HG03469 (cell line): Measurements from ENCODE around the gene TUBGCP6.
"Not testable (repeated sequence)": the region's sequence is repeated elsewhere in the genome, so short reads cannot be mapped to it uniquely, and the experiment has no call there.

Source experiments
- ATAC-seq: cut with Tn5 transposase; IDR thresholded peaks from one replicate; pipeline ENCODE4 v1.9.1; 2021; ENCODE audit warnings: mild to moderate bottlenecking, moderate library complexity, moderate number of reproducible peaks; ENCODE audit not compliant: unreplicated experiment

Gene TUBGCP6

DNA sequence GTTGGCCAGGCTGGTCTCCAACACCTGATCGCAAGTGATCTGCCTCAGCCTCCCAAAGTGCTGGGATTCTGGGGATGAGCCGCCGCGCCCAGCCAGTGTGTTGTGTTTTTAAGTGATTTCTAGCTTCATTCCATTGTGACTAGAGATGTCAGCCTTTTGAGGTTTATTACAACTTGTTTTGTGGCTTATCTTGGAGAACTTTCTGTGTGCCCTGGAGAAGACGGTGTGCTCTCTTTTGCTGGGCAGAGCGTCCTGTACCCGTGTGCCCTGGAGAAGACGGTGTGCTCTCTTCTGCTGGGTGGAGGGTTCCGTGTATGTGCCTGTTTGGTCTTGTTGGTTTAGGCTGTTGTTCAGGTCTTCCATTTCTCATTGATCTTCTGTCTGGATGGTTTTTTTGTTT lies 31.6 kb downstream of the TUBGCP6 start:
- ATAC-seq = no peak

DNA sequence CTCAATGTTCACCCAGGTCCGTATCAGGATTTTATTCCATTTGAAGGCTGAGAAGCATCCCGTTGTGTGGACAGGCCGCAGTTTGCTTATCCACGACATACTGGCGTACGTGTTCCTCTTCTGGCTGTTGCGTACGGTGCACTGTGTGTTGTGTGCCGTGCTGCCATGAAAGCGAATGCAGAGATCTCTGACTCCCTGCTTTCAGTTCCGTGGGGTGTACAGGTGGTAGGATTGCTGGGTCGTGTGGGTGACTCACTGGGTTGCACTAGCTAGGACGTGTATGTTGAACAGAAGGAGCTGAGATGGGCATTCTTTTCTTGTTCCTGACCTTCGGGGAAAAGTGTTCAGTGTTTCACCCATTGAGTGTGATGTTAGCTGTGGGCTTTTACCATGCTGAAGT lies 33.7 kb downstream of the TUBGCP6 start:
- ATAC-seq = no peak

DNA sequence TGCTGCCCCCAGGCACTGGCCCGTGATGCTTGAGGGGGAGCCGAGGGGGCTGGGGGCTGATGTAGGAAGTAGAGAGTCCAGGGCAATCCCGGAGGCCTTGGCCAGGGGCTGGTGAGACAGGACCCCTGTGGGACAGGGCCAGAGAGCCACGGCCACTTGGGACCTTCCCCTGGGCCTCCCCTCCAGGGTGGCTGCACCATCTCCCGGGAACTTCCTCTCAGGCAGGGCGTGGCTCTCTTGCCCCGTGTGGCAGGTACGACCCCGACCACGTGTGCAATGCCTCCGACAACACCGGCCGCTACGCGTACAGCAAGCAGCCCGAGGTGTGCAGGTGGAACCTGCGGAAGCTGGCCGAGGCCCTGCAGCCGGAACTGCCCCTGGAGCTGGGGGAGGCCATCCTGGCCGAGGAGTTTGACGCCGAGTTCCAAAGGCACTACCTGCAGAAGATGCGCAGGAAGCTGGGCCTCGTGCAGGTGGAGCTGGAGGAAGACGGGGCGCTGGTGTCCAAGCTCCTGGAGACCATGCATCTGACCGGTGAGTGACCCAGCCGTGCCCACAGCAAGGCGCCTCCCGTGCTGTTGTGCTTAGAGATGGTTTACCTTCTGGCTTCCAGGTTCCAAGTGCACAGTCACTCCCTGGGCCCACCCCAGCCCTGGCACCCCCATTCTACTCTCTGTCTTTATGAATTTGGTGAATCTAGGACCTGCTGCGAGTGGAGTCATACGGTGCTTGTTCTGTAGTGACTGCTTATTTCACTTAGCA lies 34.3 kb downstream of the TUBGCP6 start:
- ATAC-seq = no peak

DNA sequence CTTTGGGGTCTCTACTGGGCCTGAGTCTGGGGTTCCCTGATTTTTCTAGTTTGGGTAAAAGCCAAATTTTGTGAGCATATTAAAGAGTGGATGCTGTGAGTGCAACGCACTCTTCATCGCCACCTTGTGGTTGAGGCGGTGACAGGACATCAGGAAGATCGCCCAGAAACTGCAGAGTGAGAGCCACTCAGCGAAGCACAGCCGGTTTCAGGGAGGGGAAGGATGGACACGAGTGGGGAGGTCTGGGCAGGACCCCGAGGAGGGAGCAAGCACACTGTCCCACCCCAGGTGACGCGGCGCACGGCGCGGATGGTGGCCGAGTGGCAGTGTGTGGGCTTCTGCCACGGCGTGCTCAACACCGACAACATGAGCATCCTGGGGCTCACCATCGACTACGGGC lies 34.9 kb downstream of the TUBGCP6 start:
- no peak for ATAC-seq

DNA sequence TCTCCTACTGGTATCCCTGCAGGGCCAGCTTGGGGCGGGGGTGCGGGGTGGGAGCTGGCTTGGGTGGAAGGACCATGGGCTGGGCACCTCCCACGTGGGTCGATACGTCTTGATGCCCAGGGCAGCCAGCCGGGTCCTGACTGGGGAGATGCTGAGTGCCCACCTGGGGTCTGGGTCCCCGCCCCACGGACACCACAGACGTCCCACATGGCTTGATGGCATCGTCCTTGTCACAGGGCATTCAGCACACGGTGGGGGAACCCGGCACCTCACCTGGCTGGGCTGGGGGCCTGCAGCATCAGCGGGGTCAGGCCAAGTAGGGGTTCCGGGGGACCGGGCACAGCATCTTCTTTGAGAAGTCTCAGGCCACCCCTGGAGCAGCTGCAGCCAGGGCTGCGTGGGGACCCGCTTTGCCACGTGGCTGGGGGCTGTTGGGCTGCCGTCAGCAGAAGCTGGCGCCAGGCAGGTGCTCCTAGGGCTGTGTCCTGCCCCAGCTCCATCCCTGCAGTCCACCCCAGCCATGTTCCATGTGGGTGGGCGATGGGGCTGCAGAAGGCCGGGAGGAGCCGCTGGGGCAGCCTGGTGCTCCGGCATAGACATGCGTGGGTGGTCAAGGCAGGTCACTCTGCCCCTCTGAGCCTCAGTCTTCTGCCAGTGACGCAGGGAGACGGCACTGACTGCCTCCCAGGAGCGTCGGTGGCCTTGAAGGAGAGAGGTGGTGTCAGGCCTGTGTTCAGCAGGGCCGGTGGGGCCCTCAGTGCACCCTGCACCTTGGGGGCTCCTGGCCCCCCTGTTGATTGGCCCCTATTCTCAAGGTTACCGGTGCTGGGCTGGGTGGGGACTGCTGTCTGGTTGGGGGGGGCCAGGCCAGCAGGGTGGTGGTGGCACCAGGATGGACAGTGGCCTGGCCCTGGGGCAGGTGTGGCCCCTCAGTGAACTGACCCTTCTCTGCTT lies 35.6 kb downstream of the TUBGCP6 start:
- no peak for ATAC-seq

DNA sequence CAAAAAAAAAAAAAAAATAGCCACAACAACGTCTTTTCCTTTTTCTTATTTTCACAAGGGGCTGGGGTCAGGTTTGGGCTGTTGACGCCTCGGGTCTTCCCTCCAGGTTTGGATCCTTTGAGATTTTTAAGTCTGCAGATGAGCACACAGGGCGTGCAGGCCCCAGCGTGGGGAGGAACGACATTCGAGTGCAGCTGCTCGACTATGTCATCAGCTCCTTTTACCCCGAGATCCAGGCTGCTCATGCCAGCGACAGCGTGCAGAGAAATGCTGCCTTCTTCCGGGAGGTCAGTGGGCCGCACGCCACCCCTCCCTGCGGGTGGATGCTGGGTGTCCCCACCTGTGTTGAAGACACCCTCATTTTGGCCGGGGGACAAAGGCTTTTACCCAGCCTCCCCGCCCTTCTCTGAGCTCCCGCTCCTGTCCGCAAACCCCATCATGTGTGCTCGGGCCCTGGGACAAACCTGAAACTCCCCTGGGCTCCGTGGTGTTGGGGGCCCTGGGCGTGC lies 36.3 kb downstream of the TUBGCP6 start:
- ATAC-seq = no peak

DNA sequence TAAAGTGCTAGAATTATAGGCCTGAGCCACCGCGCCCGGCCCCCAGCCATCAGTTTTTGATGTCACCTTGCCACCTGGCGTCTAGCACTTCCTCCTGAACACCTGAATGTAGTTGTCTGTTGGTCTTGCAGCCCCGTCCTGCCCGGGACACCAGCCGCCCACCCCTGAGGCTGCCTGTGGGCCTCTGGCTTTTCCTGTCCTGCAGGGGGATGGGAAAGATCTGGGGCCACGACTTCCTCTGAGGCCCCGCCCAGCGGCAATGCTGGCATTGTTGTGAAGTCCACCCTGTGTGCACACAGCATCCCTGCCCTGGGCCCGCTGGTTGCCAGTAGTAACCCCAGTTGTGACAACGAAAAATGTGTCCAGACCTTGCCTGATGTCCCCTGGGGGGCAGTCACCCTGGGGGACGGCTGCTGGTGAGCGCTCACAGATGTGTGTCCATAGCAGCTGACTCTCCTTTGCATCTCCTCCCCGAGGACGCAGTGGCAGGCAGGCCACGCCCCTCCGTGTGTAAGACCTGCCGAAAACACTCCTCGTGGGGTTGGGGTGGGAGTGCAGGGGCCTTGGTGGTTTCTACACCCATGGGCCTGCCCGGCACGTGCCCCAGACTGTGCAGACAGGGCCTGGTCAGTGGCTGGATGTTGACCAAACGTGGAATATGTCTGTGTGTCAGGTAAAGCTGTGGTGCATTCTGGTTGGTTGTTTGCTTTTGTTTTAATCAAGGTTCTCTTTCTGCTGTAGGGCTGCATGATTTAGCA lies 37.3 kb downstream of the TUBGCP6 start:
- no peak for ATAC-seq

DNA sequence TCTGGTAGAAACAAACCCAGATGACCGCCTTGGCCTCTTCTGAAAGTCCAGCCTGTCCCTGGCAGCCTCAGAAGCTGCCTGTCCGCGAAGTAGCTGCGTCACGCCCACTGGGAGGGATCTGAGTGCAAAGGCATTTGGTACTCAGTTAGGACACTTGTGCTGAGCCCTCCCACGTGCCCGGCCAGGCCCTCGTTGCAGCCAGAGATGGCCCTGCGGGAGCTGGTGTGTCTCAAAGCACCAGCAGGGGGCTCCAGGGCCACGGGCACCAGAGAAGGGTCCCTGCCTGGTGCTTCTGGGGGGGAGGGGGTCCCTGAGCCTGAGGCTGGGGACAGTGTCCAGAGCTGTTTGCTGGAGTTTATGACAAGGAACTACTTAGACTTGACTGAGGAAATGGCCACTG lies 38.2 kb downstream of the TUBGCP6 start:
- no peak for ATAC-seq

DNA sequence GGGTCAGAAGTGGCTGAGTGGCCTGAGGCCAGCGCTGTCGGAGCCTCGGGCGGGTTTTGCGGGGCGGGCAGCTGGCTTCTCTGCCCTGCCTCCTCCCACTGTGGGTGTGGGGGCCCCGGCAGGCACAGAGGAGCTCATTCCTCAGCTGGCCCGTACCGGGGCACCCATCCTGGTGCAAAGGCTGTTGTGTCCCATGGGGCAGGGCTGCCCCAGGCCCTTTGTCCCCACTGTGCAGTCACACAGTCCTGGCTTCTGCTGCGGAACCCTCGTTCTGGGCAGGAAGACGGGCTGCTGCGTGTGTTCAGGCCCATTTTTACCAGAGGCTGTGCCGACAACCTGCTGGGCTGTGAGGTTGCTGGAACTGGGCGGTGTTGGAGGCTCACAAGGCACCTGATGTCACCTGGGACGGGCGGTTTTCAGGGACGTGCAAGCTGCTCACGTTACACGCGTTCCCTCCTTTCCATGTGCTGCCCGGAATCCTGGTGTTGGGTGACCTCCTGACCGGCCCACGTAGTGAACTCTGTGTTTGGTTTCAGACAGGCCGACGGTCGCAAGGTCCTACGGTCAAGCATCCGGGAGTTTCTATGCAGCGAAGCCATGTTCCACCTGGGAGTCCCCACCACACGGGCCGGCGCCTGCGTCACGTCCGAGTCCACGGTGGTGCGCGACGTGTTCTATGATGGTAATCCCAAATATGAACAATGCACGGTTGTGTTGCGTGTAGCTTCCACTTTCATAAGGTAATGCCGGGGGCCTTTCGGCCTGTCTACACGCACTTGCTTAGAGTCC lies 38.8 kb downstream of the TUBGCP6 start:
- no peak for ATAC-seq

DNA sequence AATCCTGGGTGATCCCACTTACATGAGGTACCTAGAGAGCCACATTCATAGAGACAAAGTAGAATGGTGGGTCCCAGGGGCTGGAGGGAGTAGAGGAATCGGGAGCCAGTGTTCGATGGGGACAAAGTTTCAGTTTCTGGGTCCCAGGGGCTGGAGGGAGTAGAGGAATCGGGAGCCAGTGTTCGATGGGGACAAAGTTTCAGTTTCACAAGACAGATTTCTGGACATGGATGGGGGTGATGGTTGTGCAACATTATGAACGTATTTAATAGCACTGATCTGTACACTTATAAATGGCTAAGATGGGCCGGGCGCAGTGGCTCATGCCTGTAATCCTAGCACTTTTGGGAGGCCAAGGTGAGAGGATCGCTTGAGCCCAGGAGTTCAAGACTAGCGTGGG lies 39.8 kb downstream of the TUBGCP6 start:
- ATAC-seq = not testable (repeated sequence)

DNA sequence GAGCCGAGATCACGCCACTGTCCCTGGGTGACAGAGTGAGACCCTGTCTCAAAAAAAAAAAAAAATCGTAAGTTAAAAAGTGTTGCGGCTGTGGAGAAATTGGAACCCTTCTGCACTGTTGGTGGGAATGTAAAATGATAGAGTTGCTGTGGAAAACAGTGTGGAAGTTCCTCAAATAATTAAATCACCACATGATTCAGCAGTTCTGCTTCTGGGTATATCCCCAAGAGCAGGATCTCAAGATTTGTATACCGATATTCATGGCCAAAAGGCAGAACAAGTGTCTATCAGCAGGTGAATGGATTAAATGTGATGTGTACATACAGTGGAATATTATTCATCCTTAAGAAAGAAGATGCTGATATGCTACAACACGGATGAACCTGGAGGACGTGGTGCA lies 40.3 kb downstream of the TUBGCP6 start:
- no peak for ATAC-seq

DNA sequence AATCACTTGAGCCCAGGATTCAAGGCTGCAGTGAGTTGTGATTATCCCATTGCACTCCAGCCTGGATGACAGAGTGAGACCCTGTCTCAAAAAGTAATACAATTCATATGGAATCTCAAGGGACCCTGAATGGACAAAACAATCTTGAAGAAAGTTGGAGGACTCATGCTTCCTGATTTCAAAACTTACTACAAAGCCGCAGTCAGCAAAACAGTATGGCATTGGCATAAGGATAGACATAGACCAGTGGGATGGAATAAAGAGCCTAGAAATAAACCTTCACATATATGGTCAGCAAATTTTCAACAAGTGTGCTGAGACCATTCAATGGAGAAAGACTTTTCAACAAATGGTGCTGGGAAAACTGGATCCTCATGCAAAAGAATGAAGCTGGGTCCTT lies 41.5 kb downstream of the TUBGCP6 start:
- ATAC-seq = no peak

DNA sequence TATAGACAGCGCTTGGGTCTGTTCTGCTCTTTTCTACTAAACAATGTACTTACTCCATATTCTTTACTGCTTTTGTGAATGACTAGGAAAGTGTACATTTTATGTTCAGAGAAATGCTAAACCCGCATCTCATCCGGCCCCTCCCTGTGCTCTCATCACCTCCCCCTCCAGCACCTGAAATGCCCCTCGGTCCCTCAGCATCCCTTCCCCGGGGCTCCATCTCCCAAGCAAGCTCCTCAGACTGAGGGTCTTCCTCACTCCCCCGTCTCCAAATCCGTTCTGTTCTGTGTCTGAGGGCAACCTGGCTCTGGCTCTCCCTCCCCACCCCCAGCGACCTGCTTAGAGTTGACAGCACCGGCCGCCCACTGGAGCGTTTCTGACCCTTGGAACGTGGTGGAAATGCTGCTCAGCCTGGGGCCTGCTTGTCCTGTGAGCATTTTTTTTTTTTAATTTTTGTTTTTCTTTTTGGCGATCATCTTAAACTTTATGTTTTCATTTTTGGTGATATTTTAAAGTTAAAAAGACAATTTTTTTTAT lies 42.6 kb downstream of the TUBGCP6 start:
- no peak for ATAC-seq

DNA sequence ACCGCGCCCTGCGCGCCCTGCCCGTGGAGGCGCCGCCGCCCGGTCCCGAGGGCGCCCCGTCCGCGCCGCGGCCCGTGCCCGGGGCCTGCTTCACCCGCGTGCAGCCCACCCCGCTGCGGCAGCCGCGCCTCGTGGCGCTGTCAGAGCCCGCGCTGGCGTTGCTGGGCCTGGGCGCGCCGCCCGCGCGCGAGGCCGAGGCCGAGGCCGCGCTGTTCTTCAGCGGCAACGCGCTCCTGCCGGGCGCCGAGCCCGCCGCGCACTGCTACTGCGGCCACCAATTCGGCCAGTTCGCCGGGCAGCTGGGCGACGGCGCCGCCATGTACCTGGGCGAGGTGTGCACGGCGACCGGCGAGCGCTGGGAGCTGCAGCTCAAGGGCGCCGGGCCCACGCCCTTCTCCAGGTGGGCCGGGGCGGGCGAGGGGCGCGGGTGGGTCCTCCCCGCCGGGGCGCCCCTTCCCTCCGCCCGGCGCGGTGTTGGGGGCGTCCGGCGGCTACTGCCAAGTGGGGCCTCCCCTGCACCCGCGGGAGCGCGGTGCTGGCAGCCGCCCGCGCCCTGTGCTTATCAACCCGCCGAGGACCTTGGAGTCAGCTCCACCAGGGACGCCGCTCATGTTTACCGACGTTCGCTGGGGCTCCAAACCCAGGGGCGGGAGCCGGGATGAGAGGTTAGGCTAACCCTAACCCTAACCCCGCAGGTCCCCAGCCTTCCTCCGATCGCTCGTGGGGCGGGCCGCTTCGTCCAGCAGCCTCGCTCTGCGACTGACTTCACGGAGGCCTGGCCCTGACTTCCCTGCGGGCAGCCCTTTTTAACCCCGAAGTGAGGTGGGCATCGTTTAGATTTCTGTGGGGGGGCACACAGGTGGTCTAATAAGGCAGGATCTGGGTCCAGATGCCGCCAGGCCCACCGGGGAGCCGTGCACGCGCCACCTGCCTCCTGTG lies 43.4 kb downstream of the TUBGCP6 start:
- no peak for ATAC-seq

DNA sequence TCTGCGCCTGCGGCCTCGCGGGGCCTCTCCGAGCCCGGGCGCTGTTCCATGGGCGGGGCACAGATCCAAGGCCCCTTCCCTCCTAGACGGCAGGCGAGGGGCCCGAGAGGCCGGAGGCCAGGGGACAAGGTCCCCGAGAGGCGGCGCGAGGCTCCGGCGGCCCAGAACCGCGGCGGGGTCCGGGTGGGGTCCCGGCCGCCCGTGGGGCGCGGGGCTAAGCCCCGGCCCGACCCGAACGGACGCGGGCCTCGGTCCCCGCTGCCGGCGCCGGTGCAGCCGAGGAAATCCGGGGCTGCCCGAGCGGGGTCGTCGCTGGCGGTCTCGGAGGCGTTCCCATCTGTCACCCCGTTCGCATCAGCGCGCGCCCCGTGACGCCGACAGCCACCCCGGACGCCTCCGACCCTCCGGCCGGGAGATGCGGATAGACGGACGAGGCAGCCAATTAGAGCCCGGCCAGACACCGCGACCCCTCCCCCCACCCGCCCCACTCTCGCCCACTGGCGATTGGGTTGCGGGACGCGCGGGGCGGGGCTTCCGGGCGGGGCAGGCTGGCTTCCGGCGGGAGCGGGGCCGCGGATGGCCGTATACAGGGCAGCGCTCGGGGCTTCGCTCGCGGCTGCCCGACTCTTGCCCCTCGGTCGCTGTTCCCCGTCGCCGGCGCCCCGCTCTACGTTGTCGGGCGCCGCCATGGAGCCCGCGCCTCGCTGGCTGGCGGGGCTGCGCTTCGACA lies 44.2 kb downstream of the TUBGCP6 start, which contains the start of gene SELENOO:
SELENOO (plus strand) TSS at position 551 of the 730 bp plus-strand sequence; CDS start at position 577, 26 bp downstream.
- ATAC-seq = no peak

DNA sequence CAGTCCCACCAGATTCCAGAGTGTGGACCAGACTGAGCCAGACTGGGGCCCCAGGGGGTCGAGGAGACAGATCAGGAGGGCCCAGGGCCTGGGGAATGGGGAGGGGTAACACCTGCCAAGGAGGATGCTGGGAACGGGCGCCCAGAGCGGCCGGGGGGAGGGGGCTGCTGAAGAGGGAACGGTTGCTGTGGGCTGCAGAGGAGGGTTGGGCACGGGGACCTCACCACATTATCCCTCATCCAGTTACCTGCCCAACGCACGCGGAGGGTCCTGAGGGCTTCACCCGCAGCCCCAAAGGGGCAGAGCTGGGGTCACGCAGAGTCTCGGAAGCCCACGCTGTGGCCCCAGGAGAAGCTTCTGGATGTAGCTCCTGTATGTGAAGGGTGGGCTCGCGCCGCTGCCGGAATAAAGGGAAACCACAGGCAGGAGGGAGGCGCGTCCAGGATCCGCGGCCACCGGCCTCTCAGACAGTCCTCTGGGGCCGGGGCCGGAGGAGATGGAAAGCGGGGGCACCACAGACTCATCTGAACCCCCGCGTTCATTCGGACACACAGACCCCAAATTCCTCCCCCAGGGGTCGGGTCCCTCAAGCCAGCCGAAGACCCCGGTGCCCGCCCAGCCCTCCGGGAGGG lies 44.9 kb downstream of the TUBGCP6 start:
- ATAC-seq = no peak

DNA sequence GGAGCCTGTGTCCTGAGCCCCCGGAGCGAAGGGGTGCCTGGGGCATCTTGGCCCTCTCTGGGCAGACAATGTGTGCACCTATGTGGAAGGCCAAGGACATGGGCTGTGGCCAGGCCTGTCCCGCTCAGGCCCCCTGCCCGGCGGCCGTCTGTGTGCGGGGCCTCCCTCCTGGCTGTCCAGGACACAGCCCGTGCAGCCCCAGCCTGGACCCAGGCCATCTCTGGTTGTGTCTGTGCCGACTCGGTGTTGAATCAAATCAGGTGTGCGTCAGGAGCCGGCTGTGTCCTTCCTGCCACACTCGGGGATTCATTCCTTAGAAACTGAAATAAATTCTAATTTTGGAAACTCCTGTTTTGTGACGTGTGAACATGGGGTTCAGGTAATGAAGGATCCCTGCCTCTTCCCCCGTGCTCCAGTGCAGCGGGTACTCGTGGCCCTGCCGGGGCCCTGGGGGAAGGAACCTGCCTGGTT lies 45.5 kb downstream of the TUBGCP6 start:
- ATAC-seq = no peak

DNA sequence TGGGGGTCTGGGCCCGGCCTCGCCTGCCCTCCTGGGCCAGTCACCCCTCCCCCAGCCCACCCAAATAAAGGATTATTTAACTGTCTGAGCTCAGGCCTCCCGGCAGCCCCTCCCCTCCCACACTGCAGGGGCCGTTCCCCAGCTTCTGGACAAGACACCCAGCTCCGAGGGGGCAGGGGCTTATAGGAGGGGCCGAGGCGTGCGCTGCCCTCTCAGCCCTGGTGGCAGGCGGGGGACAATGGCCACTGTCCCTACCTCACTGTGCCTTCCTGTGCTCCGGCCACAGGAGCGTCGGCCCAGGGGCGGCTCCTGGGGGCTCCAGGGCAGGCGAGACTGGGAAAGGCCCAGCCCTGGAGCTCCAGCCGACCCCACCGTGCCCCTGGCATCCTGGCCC lies 46.2 kb downstream of the TUBGCP6 start:
- no peak for ATAC-seq
